Activated CD4-positive, CD25-positive, alpha-beta regulatory T cell treated with anti-CD3 and anti-CD28 coated beads, Interleukin-2, amount 50 U/mL, for 16 hours (primary cell): ENCODE data around the gene WDR59.
"Not testable (repeated sequence)": the region's sequence is repeated elsewhere in the genome, so short reads cannot be mapped to it uniquely, and the experiment has no call there.

Experiments used
- DNase-seq: peaks from one replicate; pipeline ENCODE4 v3.0.0-alpha.2; 2020; ENCODE audit warnings: low read depth, low spot score

The WDR59 gene, protein sequence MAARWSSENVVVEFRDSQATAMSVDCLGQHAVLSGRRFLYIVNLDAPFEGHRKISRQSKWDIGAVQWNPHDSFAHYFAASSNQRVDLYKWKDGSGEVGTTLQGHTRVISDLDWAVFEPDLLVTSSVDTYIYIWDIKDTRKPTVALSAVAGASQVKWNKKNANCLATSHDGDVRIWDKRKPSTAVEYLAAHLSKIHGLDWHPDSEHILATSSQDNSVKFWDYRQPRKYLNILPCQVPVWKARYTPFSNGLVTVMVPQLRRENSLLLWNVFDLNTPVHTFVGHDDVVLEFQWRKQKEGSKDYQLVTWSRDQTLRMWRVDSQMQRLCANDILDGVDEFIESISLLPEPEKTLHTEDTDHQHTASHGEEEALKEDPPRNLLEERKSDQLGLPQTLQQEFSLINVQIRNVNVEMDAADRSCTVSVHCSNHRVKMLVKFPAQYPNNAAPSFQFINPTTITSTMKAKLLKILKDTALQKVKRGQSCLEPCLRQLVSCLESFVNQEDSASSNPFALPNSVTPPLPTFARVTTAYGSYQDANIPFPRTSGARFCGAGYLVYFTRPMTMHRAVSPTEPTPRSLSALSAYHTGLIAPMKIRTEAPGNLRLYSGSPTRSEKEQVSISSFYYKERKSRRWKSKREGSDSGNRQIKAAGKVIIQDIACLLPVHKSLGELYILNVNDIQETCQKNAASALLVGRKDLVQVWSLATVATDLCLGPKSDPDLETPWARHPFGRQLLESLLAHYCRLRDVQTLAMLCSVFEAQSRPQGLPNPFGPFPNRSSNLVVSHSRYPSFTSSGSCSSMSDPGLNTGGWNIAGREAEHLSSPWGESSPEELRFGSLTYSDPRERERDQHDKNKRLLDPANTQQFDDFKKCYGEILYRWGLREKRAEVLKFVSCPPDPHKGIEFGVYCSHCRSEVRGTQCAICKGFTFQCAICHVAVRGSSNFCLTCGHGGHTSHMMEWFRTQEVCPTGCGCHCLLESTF

DNA sequence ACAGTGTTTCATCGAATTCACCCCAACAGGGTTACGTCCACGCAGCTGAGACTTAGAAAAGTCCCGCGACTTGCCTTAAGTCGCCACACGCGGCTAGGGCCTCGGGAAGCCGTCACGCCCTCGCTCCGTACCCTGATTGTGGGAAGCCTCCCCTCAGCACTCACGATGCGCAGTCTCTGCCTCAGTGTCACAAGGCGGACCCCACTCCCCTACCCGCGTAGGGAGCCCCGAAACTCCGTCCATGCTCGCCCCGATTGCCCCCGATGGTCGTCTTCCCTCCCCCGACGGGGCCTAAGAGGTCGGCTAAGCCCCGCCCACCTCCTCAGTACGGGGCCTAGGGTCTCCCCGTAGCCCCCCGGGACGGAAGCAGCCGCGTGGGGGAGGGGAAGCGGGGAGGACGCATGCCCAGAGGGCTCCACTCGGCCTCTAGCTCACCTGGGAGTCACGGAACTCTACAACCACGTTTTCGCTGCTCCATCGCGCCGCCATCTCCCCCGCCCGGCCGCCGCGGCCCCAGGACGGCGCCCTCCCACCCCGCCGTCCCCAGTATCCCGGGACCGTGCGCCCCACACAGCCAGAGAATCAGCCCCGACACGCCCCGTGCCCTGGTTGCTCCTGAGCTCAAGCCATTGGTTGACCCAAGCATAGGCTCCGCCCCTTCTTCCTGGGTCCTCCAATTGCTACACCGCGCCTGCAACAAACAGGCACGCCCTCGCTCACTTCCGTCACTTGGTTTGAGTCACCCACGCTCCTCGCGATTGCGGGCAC lies at the start of gene WDR59:
Gene WDR59 (minus strand): TSS at position 595 of the 768 bp plus-strand sequence. CDS start 106 bp downstream, at position 489.
- peak; percentile 96 for DNase-seq

GRCh38 chr16:75032655-75033054 lies 47.7 kb upstream of the WDR59 start:
- no peak for DNase-seq

DNA sequence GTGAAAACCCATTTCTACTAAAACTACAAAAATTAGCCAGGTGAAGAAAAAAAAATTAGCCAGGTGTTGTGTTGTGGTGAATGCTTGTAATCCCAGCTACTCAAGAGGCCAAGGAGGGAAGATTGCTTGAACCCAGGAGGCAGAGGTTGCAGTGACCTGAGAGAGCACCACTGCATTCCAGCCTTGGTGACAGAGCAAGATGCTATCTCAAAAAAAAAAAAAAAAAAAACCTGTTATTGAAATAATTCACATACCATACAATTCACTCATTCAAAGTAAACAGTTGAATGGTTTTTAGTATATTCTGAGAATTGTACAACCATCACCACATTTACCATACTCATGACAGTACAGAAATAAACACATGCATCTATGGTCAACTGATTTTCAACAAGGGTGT lies 44.9 kb upstream of the WDR59 start:
- no peak for DNase-seq

- DNase-seq = no peak
These were observed 43.7 kb upstream of the WDR59 start for GRCh38 chr16:75028544-75029135.

DNA sequence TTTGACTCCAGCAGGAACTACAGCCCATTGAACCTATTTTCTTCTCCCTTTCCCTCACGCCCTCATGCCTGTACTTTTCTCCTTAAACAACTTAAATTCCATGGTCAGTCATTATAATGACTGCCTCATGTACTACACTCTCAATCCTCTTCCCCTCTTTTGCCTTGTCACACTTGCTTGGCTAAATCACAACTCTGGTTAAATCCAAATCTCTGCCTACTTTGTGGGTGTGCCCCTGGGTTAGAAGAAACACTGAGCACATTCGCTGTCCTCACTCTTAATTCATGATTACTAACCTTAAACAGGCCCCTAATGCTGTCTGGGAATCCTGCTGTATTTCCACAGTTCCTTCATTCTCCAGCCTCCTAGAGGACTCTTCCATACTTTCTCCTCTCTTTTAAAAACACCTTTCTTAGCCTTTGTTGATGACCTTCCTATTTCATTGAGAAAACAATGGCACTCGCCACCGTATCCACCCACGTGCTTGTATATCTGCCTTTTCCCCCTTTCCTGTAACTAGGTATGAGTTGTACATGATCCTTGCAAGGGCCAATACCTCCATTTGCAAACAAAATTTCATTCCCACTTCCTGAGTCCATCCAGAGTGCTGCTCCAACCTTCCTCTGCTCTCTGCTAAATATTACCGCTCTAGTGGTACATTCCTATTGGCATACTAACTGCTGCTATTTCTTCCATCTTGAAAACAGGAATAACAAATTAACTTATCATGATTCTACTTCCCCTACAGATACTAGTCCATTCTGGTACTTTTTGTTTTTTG lies 42.8 kb upstream of the WDR59 start:
- DNase-seq = no peak

DNA sequence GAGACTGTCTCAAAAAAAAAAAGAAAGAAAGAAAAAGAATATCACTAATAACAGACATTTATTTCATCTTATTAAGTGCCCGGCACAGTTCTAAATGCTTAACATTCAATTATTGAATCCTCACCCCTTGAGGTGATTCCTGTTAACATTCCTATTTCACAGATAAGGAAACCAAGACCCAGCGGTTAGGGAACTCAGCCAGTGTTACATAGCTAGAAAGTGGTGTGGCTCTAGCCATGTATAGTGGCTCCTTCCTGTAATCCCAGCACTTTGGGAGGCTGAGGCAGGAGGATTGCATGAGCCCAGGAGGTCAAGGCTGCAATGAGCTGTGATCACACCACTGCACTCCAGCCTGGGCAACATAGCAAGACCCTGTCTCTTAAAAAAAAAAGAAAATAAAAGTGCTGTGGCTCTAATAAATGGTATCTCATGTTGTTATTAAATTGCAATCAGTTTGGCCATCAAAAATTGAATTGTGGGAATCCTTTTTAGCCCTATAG lies 42.0 kb upstream of the WDR59 start:
- DNase-seq = no peak

GRCh38 chr16:75026239-75026891 lies 41.4 kb upstream of the WDR59 start:
- not testable (repeated sequence) for DNase-seq

- DNase-seq = no peak
These were observed 40.8 kb upstream of the WDR59 start for GRCh38 chr16:75025761-75026160.

- no peak for DNase-seq
These were observed 39.7 kb upstream of the WDR59 start for GRCh38 chr16:75024594-75024993.

- DNase-seq = no peak
These were observed 39.3 kb upstream of the WDR59 start for GRCh38 chr16:75024182-75024581.

DNA sequence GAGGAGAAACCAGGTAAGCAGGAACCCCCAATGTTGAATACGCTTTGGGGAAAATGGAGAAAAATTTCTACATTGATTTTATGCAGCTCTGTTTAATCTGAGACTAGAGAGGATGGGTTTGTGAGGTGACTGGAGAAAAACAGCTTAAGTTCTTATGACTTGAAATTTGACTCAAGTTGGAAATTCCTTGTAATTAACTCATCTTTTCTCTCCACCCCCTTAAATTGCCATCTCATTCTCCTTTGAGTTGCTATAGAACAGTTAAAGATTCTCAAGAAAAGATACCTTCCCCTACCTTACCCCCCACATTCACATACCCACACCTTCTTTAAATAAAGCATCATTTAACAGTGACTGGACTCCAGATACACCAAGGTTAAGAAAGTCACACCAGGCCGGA lies 38.1 kb upstream of the WDR59 start:
- no peak for DNase-seq

DNA sequence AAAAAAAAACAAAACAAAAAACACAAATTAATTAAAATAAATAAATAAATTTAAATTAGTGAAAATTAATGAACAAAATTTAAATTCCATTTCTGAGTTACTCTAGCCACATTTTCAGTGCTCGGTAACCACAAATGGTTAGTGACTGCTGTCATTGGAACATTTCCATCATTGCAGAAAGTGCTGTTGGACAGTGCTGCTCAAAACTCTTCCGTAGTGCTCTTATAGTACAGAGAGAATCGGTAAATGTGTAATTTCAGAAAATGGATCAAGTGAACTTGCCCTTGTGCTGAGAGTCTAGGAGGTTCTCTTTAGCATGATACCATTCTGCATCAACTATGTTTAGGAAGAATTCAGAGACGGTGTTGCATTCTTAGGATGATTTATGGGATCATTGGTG lies 37.6 kb upstream of the WDR59 start:
- no peak for DNase-seq

DNA sequence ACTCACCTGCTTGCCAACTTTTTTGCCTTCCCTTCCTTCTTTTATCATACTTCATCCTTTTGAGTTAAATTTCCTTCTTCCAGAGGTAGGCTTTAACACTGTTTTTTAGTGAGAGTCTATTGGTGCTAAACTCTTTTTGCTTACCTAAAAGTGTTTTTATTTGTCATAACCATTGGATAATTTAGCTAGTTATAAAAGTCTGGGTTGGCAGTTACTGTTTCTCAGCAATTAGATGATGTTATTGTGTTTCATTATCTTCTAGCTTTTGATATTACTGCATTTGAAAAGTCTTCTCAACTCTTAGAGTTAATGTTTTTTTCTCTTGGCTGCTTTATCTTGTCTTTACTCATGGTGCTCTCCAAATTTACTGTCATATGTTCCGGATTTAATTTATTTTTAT lies 36.5 kb upstream of the WDR59 start:
- DNase-seq = no peak

DNA sequence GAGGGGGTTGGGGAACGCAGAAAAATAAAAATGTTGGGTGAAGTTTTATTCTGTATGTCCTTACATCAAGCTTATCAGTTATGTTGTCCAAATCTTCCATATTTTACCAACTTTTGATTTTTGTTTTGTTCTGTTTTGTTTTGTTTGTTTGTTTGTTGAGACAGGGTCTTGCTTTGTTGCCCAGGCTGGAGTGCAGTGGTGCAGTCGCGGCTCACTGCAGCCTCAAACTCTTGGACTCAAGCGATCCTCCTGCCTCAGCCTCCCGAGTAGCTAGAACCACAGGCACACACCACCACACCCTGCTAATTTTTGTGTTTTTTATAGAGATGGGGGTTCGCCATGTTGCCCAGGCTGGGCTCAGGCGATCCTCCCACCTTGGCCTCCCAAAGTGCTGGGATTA lies 34.7 kb upstream of the WDR59 start:
- no peak for DNase-seq

DNA sequence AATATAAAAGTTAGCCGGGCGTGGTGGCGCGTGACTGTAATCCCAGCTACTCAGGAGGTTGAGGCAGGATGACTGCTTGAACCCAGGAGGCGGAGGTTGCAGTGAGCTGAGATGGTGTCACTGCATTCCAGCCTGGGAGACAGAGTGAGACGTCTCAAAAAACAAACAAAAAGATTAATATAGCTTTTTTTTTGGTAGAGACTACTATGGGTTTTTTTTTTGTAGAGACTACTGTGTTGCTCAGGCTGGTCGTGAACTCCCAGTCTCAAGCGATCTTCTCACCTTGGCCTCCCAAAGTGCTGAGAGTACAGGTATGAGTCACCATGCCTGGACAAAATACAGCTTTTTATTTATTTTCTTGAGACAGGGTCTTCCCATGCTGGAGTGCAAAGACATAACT lies 34.1 kb upstream of the WDR59 start:
- DNase-seq = no peak

GRCh38 chr16:75017670-75018525 lies 33.0 kb upstream of the WDR59 start:
- DNase-seq = no peak

DNA sequence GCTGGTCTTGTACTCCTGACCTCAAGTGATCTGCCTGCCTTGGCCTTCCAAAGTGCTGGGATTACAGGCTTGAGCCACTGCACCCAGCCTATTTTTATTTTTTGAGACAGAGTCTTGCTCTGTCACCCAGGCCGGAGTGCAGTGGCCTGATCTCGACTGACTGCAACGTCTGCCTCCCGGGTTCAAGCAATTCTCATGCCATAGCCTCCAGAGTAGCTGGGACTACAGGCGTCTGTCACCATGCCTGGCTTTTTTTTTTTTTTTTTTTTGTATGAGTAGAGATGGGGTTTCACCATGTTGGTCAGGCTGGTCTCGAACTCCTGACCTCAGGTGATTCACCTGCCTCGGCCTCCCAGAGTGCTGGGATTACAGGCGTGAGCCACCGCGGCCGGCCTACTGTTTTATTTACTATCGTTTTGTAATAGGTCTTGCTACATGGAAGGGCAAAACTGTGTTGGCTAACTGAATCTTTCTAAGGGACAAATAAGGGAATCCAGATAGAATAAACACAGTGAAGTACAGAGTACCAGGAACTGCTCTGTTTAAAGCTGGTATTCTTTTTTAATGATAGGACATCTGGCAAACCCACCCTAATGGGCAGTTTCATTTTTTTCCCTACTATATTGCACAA lies 31.6 kb upstream of the WDR59 start:
- DNase-seq = not testable (repeated sequence)

DNA sequence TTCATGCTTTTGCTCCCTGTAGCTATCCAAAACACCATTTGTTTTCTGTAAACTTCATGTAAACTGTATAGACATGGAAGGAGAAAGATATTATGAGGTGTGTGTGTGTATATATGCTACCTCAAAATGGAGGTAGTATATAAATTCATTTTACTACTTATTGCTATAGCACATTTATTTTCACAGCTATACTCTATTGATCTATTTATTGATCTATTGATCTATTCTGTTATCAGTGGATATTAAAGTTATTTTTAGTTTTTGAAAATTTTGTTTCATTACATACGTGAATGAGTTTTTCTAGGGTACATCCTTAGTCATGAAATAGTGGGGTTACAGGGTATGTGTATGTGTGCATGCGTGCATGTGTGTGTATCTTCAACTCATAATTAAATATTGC lies 29.4 kb upstream of the WDR59 start:
- DNase-seq = no peak
